Measurements from ENCODE around the gene TFDP1. TPM values are rescaled to one million over a fixed set of nuclear protein-coding genes. Genes with fewer than 3 reads are reported as not detected.

Gene TFDP1
- total RNA-seq, 2 experiments from 2014 or later, result 87.9 to 119 TPM

DNA sequence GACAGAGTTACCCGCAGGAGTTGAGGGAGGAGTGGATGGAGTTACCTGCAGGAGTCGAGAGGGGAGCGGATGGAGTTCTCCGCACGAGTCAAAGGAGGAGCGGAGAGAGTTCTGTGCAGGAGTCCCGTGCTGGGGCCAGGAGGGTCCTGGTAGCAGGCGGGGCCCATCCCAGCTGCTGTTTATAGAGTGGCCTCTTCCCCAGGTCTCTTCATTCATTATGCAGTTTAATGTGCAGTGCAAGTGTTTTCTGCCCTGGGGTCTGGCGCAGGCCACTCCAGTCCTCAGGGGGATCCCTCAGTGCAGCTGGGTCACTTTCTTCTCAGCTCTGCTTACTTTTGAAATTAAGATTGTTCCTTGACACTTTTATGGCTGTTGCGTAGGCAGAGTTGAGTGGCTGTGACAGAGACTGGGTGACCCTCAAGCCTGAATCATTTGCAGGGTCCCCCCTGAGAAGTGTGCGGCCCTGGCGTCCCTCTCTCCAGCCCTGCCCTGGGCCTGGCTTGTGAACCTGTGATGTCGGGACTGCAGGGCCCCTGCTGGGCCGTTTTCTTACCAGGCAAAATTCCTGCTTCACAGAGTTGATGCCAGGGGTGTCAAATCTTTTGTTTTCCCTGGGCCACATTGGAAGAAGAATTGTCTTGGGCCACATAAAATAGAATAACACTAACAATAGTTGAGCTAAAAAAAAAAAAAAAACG, 17.9 kb downstream of the TFDP1 start:
- H2AFZ ChIP-seq (ENCODE audit: low read length), result no peak overlapping the region
- intact Hi-C loops (cut with micrococcal nuclease; ENCODE audit: unreplicated experiment), result no loop called here
- TF ChIP-seq EZH2phosphoT487 (IDR thresholded peaks at IDR 0.05; ENCODE audit: borderline replicate concordance, low read depth, low read length), result no peak
- TF ChIP-seq, protein P1, sequence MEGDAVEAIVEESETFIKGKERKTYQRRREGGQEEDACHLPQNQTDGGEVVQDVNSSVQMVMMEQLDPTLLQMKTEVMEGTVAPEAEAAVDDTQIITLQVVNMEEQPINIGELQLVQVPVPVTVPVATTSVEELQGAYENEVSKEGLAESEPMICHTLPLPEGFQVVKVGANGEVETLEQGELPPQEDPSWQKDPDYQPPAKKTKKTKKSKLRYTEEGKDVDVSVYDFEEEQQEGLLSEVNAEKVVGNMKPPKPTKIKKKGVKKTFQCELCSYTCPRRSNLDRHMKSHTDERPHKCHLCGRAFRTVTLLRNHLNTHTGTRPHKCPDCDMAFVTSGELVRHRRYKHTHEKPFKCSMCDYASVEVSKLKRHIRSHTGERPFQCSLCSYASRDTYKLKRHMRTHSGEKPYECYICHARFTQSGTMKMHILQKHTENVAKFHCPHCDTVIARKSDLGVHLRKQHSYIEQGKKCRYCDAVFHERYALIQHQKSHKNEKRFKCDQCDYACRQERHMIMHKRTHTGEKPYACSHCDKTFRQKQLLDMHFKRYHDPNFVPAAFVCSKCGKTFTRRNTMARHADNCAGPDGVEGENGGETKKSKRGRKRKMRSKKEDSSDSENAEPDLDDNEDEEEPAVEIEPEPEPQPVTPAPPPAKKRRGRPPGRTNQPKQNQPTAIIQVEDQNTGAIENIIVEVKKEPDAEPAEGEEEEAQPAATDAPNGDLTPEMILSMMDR (conservative IDR thresholded peaks at IDR 0.05; ENCODE audit: low read length), result no peak
- ChIA-PET CTCF (ENCODE audit: unreplicated experiment) (no interaction called here), POLR2A (interaction anchor here (0.6 kb wide), 3 partner anchors 58 to 333 kb away, joined by 3 to 4 read pairs (median 4); no protein-coding TSS in a partner anchor)
- no TSS peak for BruUV-seq (replicated peaks)
- no peak for DNase-seq (ENCODE audit: low spot score)
- H3K9me3 ChIP-seq (ENCODE audit: low read length), result no peaks in the 10 kb centered on the region
- 0 out of 2 replicates have a peak, but pooled peaks cover 12% of the 10 kb centered on the region for H3K79me2 ChIP-seq (ENCODE audit: insufficient read depth, low read depth, low read length)
- H3K4me2 ChIP-seq (ENCODE audit: low read length), result no peak overlapping the region
- no peaks in the 10 kb centered on the region for H4K20me1 ChIP-seq (ENCODE audit: insufficient read depth, low read length)
- H3K36me3 ChIP-seq (ENCODE audit: insufficient read depth, low read length), result peaks cover 61% of the 10 kb centered on the region
- no peak overlapping the region for H3K27ac ChIP-seq (ENCODE audit: low read depth, low read length, poor library complexity, severe bottlenecking)
- H3K4me1 ChIP-seq (ENCODE audit: insufficient read depth, low read length, poor library complexity, severe bottlenecking), result no peaks in the 10 kb centered on the region
- no peaks in the 10 kb centered on the region for H3K9me2 ChIP-seq (ENCODE audit: insufficient read depth, low read length)
- no peak overlapping the region for H3K4me3 ChIP-seq (ENCODE audit: low read depth, low read length, poor library complexity, severe bottlenecking)

DNA sequence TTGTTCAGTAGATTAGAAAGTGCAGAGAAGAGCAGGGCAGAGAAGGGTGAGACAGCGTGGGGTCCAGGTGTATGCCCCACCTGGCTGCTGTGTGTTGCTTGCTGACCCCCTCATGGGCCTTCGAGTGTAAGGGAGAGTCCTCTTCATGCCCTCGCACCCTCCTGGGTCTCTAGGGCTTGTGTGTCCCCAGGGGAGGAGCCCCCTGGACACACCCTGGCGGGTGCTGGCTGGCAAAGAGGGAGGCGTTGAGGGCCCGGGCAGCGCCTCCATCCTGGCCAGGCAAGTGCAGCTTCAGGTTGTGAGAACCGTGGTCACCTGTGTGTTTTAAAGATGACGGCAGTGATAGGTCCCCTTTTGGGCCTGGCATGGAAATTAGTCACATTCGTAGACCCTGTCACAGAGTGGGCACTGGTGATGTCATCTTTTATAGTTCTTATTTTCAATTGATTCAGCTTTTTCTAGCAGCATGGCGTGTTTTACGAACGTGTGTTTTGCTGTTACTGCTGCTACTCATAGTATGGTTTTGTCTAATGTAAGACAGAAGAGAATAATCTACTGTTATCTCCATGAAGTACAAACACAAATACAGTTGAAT, 18.7 kb downstream of the TFDP1 start:
- Histone ChIP-seq H3K36me3 (ENCODE audit: insufficient read depth, low read length) (peaks cover 61% of the 10 kb centered on the region), H3K9me3 (ENCODE audit: low read length) (no peaks in the 10 kb centered on the region), H2AFZ (ENCODE audit: low read length) (no peak overlapping the region), H3K4me3 (ENCODE audit: low read depth, low read length, poor library complexity, severe bottlenecking) (no peak overlapping the region), H3K9me2 (ENCODE audit: insufficient read depth, low read length) (no peaks in the 10 kb centered on the region), H3K4me1 (ENCODE audit: insufficient read depth, low read length, poor library complexity, severe bottlenecking) (no peaks in the 10 kb centered on the region), H3K27ac (ENCODE audit: low read depth, low read length, poor library complexity, severe bottlenecking) (no peak overlapping the region), H3K79me2 (ENCODE audit: insufficient read depth, low read depth, low read length) (0 out of 2 replicates have a peak, but pooled peaks cover 12% of the 10 kb centered on the region), H3K4me2 (ENCODE audit: low read length) (no peak overlapping the region), H4K20me1 (ENCODE audit: insufficient read depth, low read length) (no peaks in the 10 kb centered on the region)
- ChIA-PET CTCF (ENCODE audit: unreplicated experiment) (no interaction called here), POLR2A (interaction anchor here (0.6 kb wide), 1 partner anchor 617 kb away, joined by 3 read pairs; no protein-coding TSS in a partner anchor)
- no TSS peak for BruUV-seq (replicated peaks)
- intact Hi-C loops (cut with micrococcal nuclease; ENCODE audit: unreplicated experiment), result no loop called here
- DNase-seq (ENCODE audit: low spot score), result no peak
- TF ChIP-seq EZH2phosphoT487 (IDR thresholded peaks at IDR 0.05; ENCODE audit: borderline replicate concordance, low read depth, low read length), result no peak
- TF ChIP-seq, protein P1 (conservative IDR thresholded peaks at IDR 0.05; ENCODE audit: low read length), result no peak

DNA sequence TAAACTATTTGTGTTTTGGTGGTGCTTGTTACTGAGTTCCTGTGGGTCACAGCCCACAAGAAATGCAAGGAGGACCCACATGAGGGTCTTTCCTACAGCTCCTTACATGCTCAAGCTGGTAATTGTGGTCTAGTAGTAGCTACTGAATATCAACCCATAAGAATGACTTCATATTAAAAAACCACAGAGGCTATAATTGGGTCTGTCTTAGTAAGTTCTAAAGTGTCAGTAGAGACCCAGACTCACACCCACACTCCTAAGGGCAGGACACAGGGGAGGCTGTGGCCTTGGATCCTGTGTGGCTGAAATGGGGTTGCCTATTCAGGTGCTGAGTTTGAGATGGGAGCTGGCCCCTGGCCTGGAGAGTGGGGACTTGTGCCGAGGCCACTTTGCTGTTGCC, 19.6 kb downstream of the TFDP1 start:
- no peaks in the 10 kb centered on the region for H3K9me3 ChIP-seq (ENCODE audit: low read length)
- H3K36me3 ChIP-seq (ENCODE audit: insufficient read depth, low read length), result peaks cover 61% of the 10 kb centered on the region
- TF ChIP-seq, protein P1 (conservative IDR thresholded peaks at IDR 0.05; ENCODE audit: low read length), result no peak
- H4K20me1 ChIP-seq (ENCODE audit: insufficient read depth, low read length), result no peaks in the 10 kb centered on the region; the same call in 1 of the 2 replicates
- no peaks in the 10 kb centered on the region for H3K4me1 ChIP-seq (ENCODE audit: insufficient read depth, low read length, poor library complexity, severe bottlenecking)
- H3K4me3 ChIP-seq (ENCODE audit: low read depth, low read length, poor library complexity, severe bottlenecking), result no peak overlapping the region
- no peak overlapping the region for H3K4me2 ChIP-seq (ENCODE audit: low read length)
- intact Hi-C loops (cut with micrococcal nuclease; ENCODE audit: unreplicated experiment), result no loop called here
- no peak overlapping the region for H2AFZ ChIP-seq (ENCODE audit: low read length)
- ChIA-PET CTCF (ENCODE audit: unreplicated experiment) (no interaction called here), POLR2A (interaction anchor here (0.6 kb wide), 1 partner anchor 616 kb away, joined by 3 read pairs; no protein-coding TSS in a partner anchor)
- H3K27ac ChIP-seq (ENCODE audit: low read depth, low read length, poor library complexity, severe bottlenecking), result no peak overlapping the region
- no TSS peak for BruUV-seq (replicated peaks)
- no peaks in the 10 kb centered on the region for H3K9me2 ChIP-seq (ENCODE audit: insufficient read depth, low read length)
- 0 out of 2 replicates have a peak, but pooled peaks cover 12% of the 10 kb centered on the region for H3K79me2 ChIP-seq (ENCODE audit: insufficient read depth, low read depth, low read length)
- DNase-seq (ENCODE audit: low spot score), result no peak
